Liver (tissue), 9 donors: ENCODE measurements around the gene B4GALT1. TPM values are rescaled to one million over a fixed set of nuclear protein-coding genes. Genes with fewer than 3 reads are reported as not detected.

Experiments
- DNase-seq: peaks from one replicate; pipeline ENCODE4 v3.0.0-alpha.2; 2017; ENCODE audit warnings: low spot score
- H3K27ac ChIP-seq, 2 donors: one replicate each; pipeline ENCODE4 v1.7.0; 2013; ENCODE audit warnings: inconsistent platforms in 2 of 2, low read length in 2 of 2, control low read depth in 1 of 2, low read depth in 1 of 2, mild to moderate bottlenecking in 1 of 2
- H3K27me3 ChIP-seq, 4 donors: one replicate each; pipeline versions ENCODE4 v1.6.1 to v1.7.0; 2013; ENCODE audit warnings: low read length in 3 of 4, inconsistent platforms in 1 of 4, mild to moderate bottlenecking in 1 of 4, moderate library complexity in 1 of 4; ENCODE audit not compliant: control insufficient read depth in 4 of 4, insufficient read depth in 4 of 4
- H3K36me3 ChIP-seq, 4 donors: one replicate each; pipeline versions ENCODE4 v1.6.1 to v1.7.0; 2013; ENCODE audit warnings: low read length in 3 of 4, mild to moderate bottlenecking in 3 of 4, low read depth in 1 of 4, moderate library complexity in 1 of 4; ENCODE audit not compliant: control insufficient read depth in 4 of 4, insufficient read depth in 3 of 4
- H3K4me1 ChIP-seq, 4 donors: one replicate each; pipeline versions ENCODE4 v1.6.1 to v1.7.0; 2013; ENCODE audit warnings: low read length in 3 of 4, mild to moderate bottlenecking in 3 of 4, moderate library complexity in 1 of 4; ENCODE audit not compliant: control insufficient read depth in 4 of 4, insufficient read depth in 4 of 4
- H3K4me3 ChIP-seq, 3 donors: one replicate each; pipeline versions ENCODE4 v1.6.1 to v1.7.0; 2013; ENCODE audit warnings: low read length in 3 of 3, control low read depth in 1 of 3, low read depth in 1 of 3, mild to moderate bottlenecking in 1 of 3
- H3K9ac ChIP-seq, 2 donors: one replicate each; pipeline ENCODE4 v1.7.0; 2013; ENCODE audit warnings: low read length in 2 of 2, mild to moderate bottlenecking in 2 of 2, moderate library complexity in 2 of 2, control low read depth in 1 of 2, low read depth in 1 of 2
- H3K9me3 ChIP-seq, 4 donors: one replicate each; pipeline versions ENCODE4 v1.6.1 to v1.7.0; 2013; ENCODE audit warnings: low read length in 3 of 4; ENCODE audit not compliant: control insufficient read depth in 4 of 4
- ATF3 ChIP-seq: IDR thresholded peaks from 2 replicates; pipeline ENCODE4 v1.6.1; 2016; ENCODE audit warnings: antibody characterized with exemption
- EGR1 ChIP-seq, 2 donors: IDR thresholded peaks; 2 replicates each; pipeline ENCODE4 v1.6.1; 2016 to 2018; ENCODE audit warnings: antibody characterized with exemption in 2 of 2, low read depth in 2 of 2
- FOXA1 ChIP-seq: IDR thresholded peaks from 2 replicates; pipeline ENCODE4 v1.6.1; 2016; ENCODE audit warnings: antibody characterized with exemption
- FOXA2 ChIP-seq: IDR thresholded peaks from 2 replicates; pipeline ENCODE4 v1.6.1; 2016; ENCODE audit warnings: antibody characterized with exemption
- GABPA ChIP-seq, 2 donors: IDR thresholded peaks in 1 of 2; conservative IDR thresholded peaks in 1 of 2; 2 replicates each; pipeline ENCODE4 v1.6.1; 2016; ENCODE audit warnings: antibody characterized with exemption in 2 of 2, mild to moderate bottlenecking in 1 of 2, moderate library complexity in 1 of 2
- HNF4A ChIP-seq, 2 donors: conservative IDR thresholded peaks; 2 replicates each; pipeline ENCODE4 v1.6.1; 2016; ENCODE audit warnings: antibody characterized with exemption in 2 of 2, mild to moderate bottlenecking in 2 of 2
- HNF4G ChIP-seq: IDR thresholded peaks from 2 replicates; pipeline ENCODE4 v1.6.1; 2016; ENCODE audit warnings: antibody characterized with exemption
- JUND ChIP-seq, 2 donors: IDR thresholded peaks; 2 replicates each; pipeline ENCODE4 v1.6.1; 2016; ENCODE audit warnings: antibody characterized with exemption in 2 of 2
- NR2F2 ChIP-seq: IDR thresholded peaks from 2 replicates; pipeline ENCODE4 v1.6.1; 2016; ENCODE audit warnings: antibody characterized with exemption
- RAD21 ChIP-seq, 2 donors: IDR thresholded peaks; 2 replicates each; pipeline ENCODE4 v1.6.1; 2016; ENCODE audit warnings: antibody characterized with exemption in 2 of 2, mild to moderate bottlenecking in 2 of 2
- REST ChIP-seq: IDR thresholded peaks from 2 replicates; pipeline ENCODE4 v1.6.1; 2016; ENCODE audit warnings: antibody characterized with exemption, mild to moderate bottlenecking
- RXRA ChIP-seq, 2 donors: IDR thresholded peaks; 2 replicates each; pipeline ENCODE4 v1.6.1; 2017 to 2018; ENCODE audit warnings: antibody characterized with exemption in 2 of 2, mild to moderate bottlenecking in 1 of 2
- SP1 ChIP-seq: IDR thresholded peaks from 2 replicates; pipeline ENCODE4 v1.6.1; 2018; ENCODE audit warnings: antibody characterized with exemption, mild to moderate bottlenecking
- TAF1 ChIP-seq: conservative IDR thresholded peaks from 2 replicates; pipeline ENCODE4 v1.6.1; 2016; ENCODE audit warnings: antibody characterized with exemption, mild to moderate bottlenecking
- YY1 ChIP-seq: IDR thresholded peaks from 2 replicates; pipeline ENCODE4 v1.6.1; 2016; ENCODE audit warnings: antibody characterized with exemption, mild to moderate bottlenecking
- WGBS: extraction: QIAGEN DNeasy Blood & Tissue Kit; methylation state at CpG from one replicate; pipeline ENCODE4 v1.1.7; 2013; 5-methylcytosine and 5-hydroxymethylcytosine counted together
- polyA plus RNA-seq, 2 donors: library from polyadenylated mRNA; stranded (reverse) in 1 of 2; unstranded in 1 of 2; fragments of 200-250 nt in 1 of 2; fragments of >200 nt in 1 of 2; fragmentation: Nextera tagmentation in 1 of 2; extraction: Ambion mirVana in 1 of 2; gene quantifications; one replicate each; pipeline versions ENCODE4 v1.2.1 to v1.2.3, GENCODE V29; 2013 to 2015
- total RNA-seq, 2 donors: library from RNA; depleted of rRNA; stranded (reverse); fragments of >200 nt; gene quantifications; one replicate each; pipeline ENCODE4 v1.2.3, GENCODE V29; 2014
- TF ChIP-seq, protein P1 (sequence below): IDR thresholded peaks from 2 replicates; pipeline ENCODE4 v1.6.1; 2016; ENCODE audit warnings: antibody characterized with exemption
- TF ChIP-seq, protein P2 (sequence below): fragments of 150-350 bp; IDR thresholded peaks from 2 replicates; pipeline ENCODE4 v1.5.1; 2017; ENCODE audit warnings: improper control_type of control experiment, low read depth, low read length; ENCODE audit not compliant: missing input control
- TF ChIP-seq, protein P3 (sequence below): IDR thresholded peaks from 2 replicates; pipeline ENCODE4 v1.6.1; 2016; ENCODE audit warnings: antibody characterized with exemption
- donor health status: healthy.
- donor health status: healthy.
- donor health status: healthy.
- donor health status: healthy.
- donor health status: healthy.

B4GALT1 gene
- total and polyA plus RNA-seq, 4 donors = 25.9 to 59.8 (median 42.7) TPM

- no peak for DNase-seq
- Histone ChIP-seq H3K36me3 (no peaks in the 10 kb centered on the region), H3K27ac (no peak overlapping the region), H3K27me3 (no peaks in the 10 kb centered on the region), H3K9me3 (no peaks in the 10 kb centered on the region), H3K9ac (no peak overlapping the region), H3K4me3 (no peak overlapping the region), H3K4me1 (peaks cover 5 to 9% (median 9%) of the 10 kb centered on the region in 4 donors)
- TF ChIP-seq ATF3 = no peak
- WGBS = 91% methylated on average over 1 of the region's 1 CpG
Observed at GRCh38 chr9:33188711-33189110, 21.6 kb upstream of the B4GALT1 start.

- Histone ChIP-seq H3K9ac (no peak overlapping the region), H3K27ac (no peak overlapping the region), H3K36me3 (no peaks in the 10 kb centered on the region), H3K27me3 (no peaks in the 10 kb centered on the region), H3K4me1 (peaks cover 5 to 9% (median 9%) of the 10 kb centered on the region in 4 donors), H3K4me3 (no peak overlapping the region), H3K9me3 (no peaks in the 10 kb centered on the region)
- DNase-seq = no peak
- 81% methylated on average over 7 of the region's 7 CpGs for WGBS
- TF ChIP-seq RAD21 (IDR thresholded peaks at IDR 0.05) (no peak), REST (no peak), JUND (IDR thresholded peaks at IDR 0.05) (no peak), FOXA2 (no peak), HNF4G (no peak), TAF1 (no peak), ATF3 (no peak), SP1 (no peak), EGR1 (IDR thresholded peaks at IDR 0.05; ENCODE audit: low read depth in 2 of 2) (no peak), YY1 (no peak), FOXA1 (no peak), GABPA (IDR thresholded peaks at IDR 0.05 in 1 of 2, conservative IDR thresholded peaks at IDR 0.05 in 1 of 2) (no peak), NR2F2 (no peak), HNF4A (conservative IDR thresholded peaks at IDR 0.05) (no peak), RXRA (IDR thresholded peaks at IDR 0.05) (no peak)
- TF ChIP-seq, protein P1, sequence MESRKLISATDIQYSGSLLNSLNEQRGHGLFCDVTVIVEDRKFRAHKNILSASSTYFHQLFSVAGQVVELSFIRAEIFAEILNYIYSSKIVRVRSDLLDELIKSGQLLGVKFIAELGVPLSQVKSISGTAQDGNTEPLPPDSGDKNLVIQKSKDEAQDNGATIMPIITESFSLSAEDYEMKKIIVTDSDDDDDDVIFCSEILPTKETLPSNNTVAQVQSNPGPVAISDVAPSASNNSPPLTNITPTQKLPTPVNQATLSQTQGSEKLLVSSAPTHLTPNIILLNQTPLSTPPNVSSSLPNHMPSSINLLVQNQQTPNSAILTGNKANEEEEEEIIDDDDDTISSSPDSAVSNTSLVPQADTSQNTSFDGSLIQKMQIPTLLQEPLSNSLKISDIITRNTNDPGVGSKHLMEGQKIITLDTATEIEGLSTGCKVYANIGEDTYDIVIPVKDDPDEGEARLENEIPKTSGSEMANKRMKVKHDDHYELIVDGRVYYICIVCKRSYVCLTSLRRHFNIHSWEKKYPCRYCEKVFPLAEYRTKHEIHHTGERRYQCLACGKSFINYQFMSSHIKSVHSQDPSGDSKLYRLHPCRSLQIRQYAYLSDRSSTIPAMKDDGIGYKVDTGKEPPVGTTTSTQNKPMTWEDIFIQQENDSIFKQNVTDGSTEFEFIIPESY = no peak
- TF ChIP-seq, protein P2, sequence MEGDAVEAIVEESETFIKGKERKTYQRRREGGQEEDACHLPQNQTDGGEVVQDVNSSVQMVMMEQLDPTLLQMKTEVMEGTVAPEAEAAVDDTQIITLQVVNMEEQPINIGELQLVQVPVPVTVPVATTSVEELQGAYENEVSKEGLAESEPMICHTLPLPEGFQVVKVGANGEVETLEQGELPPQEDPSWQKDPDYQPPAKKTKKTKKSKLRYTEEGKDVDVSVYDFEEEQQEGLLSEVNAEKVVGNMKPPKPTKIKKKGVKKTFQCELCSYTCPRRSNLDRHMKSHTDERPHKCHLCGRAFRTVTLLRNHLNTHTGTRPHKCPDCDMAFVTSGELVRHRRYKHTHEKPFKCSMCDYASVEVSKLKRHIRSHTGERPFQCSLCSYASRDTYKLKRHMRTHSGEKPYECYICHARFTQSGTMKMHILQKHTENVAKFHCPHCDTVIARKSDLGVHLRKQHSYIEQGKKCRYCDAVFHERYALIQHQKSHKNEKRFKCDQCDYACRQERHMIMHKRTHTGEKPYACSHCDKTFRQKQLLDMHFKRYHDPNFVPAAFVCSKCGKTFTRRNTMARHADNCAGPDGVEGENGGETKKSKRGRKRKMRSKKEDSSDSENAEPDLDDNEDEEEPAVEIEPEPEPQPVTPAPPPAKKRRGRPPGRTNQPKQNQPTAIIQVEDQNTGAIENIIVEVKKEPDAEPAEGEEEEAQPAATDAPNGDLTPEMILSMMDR = no peak
- TF ChIP-seq, protein P3, sequence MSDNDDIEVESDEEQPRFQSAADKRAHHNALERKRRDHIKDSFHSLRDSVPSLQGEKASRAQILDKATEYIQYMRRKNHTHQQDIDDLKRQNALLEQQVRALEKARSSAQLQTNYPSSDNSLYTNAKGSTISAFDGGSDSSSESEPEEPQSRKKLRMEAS = no peak
Observed at GRCh38 chr9:33187519-33188218, 20.5 kb upstream of the B4GALT1 start.
